ENCODE measurements around the gene SRRM4. TPM values are rescaled to one million over a fixed set of nuclear protein-coding genes. Genes with fewer than 3 reads are reported as not detected.
"Not testable (repeated sequence)": the region's sequence is repeated elsewhere in the genome, so short reads cannot be mapped to it uniquely, and the experiment has no call there.

Gene SRRM4
- total RNA-seq, 1 experiment from 2014 or later = 1.4 TPM

- Histone ChIP-seq H3K27me3 (ENCODE audit: insufficient read depth, low read length) (no peaks in the 10 kb centered on the region), H2BK5ac (ENCODE audit: insufficient read length, low read length) (no peak overlapping the region), H3K14ac (ENCODE audit: insufficient read depth, low read length) (no peak overlapping the region), H3K27ac (ENCODE audit: insufficient read length, low read depth, low read length) (no peak overlapping the region), H3K18ac (ENCODE audit: insufficient read length, low read depth, low read length) (no peak overlapping the region), H4K91ac (ENCODE audit: insufficient read length, low read depth, low read length) (no peak overlapping the region), H2BK12ac (ENCODE audit: insufficient read length, low read depth, low read length) (no peak overlapping the region), H3K9me3 (ENCODE audit: control insufficient read depth, low read depth, low read length) (no peaks in the 10 kb centered on the region), H3K79me1 (ENCODE audit: insufficient read depth, low read depth, low read length, poor library complexity, severe bottlenecking) (no peaks in the 10 kb centered on the region), H2AK5ac (ENCODE audit: insufficient read length, low read length) (no peak overlapping the region), H3K4me1 (ENCODE audit: insufficient read depth, low read length) (peaks cover 3% of the 10 kb centered on the region; the same call in 1 of the 2 replicates), H3K4me2 (ENCODE audit: insufficient read depth, insufficient read length, low read length) (no peak overlapping the region), H3K23me2 (ENCODE audit: insufficient read length, low read depth, low read length, poor library complexity, severe bottlenecking) (no peaks in the 10 kb centered on the region), H3K9ac (ENCODE audit: extremely low read depth, insufficient read length, low read length) (no peak overlapping the region), H3K4ac (ENCODE audit: low read depth, low read length) (no peak overlapping the region), H2AFZ (ENCODE audit: low read length) (no peak overlapping the region), H4K20me1 (ENCODE audit: control insufficient read depth, insufficient read depth, insufficient read length) (no peaks in the 10 kb centered on the region), H3T11ph (ENCODE audit: low read length) (no peak overlapping the region), H4K8ac (replicated peaks; ENCODE audit: insufficient read length, low read depth, low read length) (no peak overlapping the region), H2BK20ac (ENCODE audit: low read depth, low read length, poor library complexity, severe bottlenecking) (no peak overlapping the region), H2BK120ac (ENCODE audit: low read depth, low read length, poor library complexity, severe bottlenecking) (no peak overlapping the region), H4K5ac (ENCODE audit: insufficient read length, low read depth, low read length) (no peak overlapping the region), H3K23ac (ENCODE audit: insufficient read length, low read depth, low read length) (no peak overlapping the region), H3K56ac (ENCODE audit: insufficient read length, low read depth, low read length) (no peak overlapping the region), H3K79me2 (ENCODE audit: insufficient read depth, low read length) (no peaks in the 10 kb centered on the region), H2BK15ac (ENCODE audit: low read depth, low read length) (no peak overlapping the region)
- H3K27me3 Mint-ChIP-seq (ENCODE audit: low read depth) = peaks cover 2% of the 10 kb centered on the region
- WGBS (ENCODE audit: extremely low coverage, insufficient read length, low lambda C conversion rate) = no CpG with 5 or more reads among the region's 5 CpGs
- TF ChIP-seq CTCF (conservative IDR thresholded peaks at IDR 0.05) = no peak
- H3K9me3 Mint-ChIP-seq = no peaks in the 10 kb centered on the region; a peak in 1 of 5 replicates
- DNase-seq = peak; percentile 68
- H3K36me3 Mint-ChIP-seq (ENCODE audit: insufficient read depth in 1 of 3, low read depth in 3 of 3) = no peaks in the 10 kb centered on the region
- peaks cover 22 to 69% of the 10 kb centered on the region in 2 experiments for H3K4me1 Mint-ChIP-seq
- peak overlapping the region in 1 of 3 experiments; percentile 17; a peak in 1 of 7 replicates for H3K27ac Mint-ChIP-seq
- no peak overlapping the region for H3K4me3 Mint-ChIP-seq
Measured at GRCh38 chr12:119006746-119007145, 25.4 kb downstream of the SRRM4 start.

GRCh38 chr12:119008273-119008672 lies 26.9 kb downstream of the SRRM4 start:
- H4K20me1 ChIP-seq (ENCODE audit: control insufficient read depth, insufficient read depth, insufficient read length); H2BK12ac ChIP-seq (ENCODE audit: insufficient read length, low read depth, low read length); H3K36me3 Mint-ChIP-seq (ENCODE audit: insufficient read depth in 1 of 3, low read depth in 3 of 3); H3K56ac ChIP-seq (ENCODE audit: insufficient read length, low read depth, low read length); H4K5ac ChIP-seq (ENCODE audit: insufficient read length, low read depth, low read length); H3K27me3 Mint-ChIP-seq (ENCODE audit: low read depth); H3K9ac ChIP-seq (ENCODE audit: extremely low read depth, insufficient read length, low read length); H3K79me2 ChIP-seq (ENCODE audit: insufficient read depth, low read length); H4K91ac ChIP-seq (ENCODE audit: insufficient read length, low read depth, low read length); H3K23ac ChIP-seq (ENCODE audit: insufficient read length, low read depth, low read length); H3K14ac ChIP-seq (ENCODE audit: insufficient read depth, low read length); H4K8ac ChIP-seq (replicated peaks; ENCODE audit: insufficient read length, low read depth, low read length); H3K9me3 Mint-ChIP-seq; H3K27me3 ChIP-seq (ENCODE audit: insufficient read depth, low read length); H2BK5ac ChIP-seq (ENCODE audit: insufficient read length, low read length); H3K79me1 ChIP-seq (ENCODE audit: insufficient read depth, low read depth, low read length, poor library complexity, severe bottlenecking); H2BK15ac ChIP-seq (ENCODE audit: low read depth, low read length); H2BK20ac ChIP-seq (ENCODE audit: low read depth, low read length, poor library complexity, severe bottlenecking); H3K4ac ChIP-seq (ENCODE audit: low read depth, low read length); H2AFZ ChIP-seq (ENCODE audit: low read length); H2BK120ac ChIP-seq (ENCODE audit: low read depth, low read length, poor library complexity, severe bottlenecking); H3K23me2 ChIP-seq (ENCODE audit: insufficient read length, low read depth, low read length, poor library complexity, severe bottlenecking); H2AK5ac ChIP-seq (ENCODE audit: insufficient read length, low read length); H3K4me1 ChIP-seq (ENCODE audit: insufficient read depth, low read length); H3T11ph ChIP-seq (ENCODE audit: low read length); H3K18ac ChIP-seq (ENCODE audit: insufficient read length, low read depth, low read length); DNase-seq; H3K27ac Mint-ChIP-seq; H3K9me3 ChIP-seq (ENCODE audit: control insufficient read depth, low read depth, low read length); H3K27ac ChIP-seq (ENCODE audit: insufficient read length, low read depth, low read length): not testable (repeated sequence)
- peak overlapping the region; percentile 36 for H3K4me2 ChIP-seq (ENCODE audit: insufficient read depth, insufficient read length, low read length)
- no CpG with 5 or more reads among the region's 1 CpG for WGBS (ENCODE audit: extremely low coverage, insufficient read length, low lambda C conversion rate)
- H3K4me1 Mint-ChIP-seq = peaks cover 35 to 76% of the 10 kb centered on the region in 2 experiments
- H3K4me3 Mint-ChIP-seq = peak overlapping the region in 1 of 2 experiments; percentile 76; a peak in 2 of 5 replicates

Data from H9 (cell line).